Stimulated activated effector memory CD8-positive, alpha-beta T cell treated with anti-CD3 and anti-CD28 coated beads, Interleukin-12 subunit alpha, Interleukin-12 subunit beta, amount 100 ng/mL, for 72 hours (primary cell): ENCODE data around the gene PPFIA1.
"Not testable (repeated sequence)": the region's sequence is repeated elsewhere in the genome, so short reads cannot be mapped to it uniquely, and the experiment has no call there.

Source experiments
- ATAC-seq: fragments of 150-1000 bp; cut with Tn5 transposase; 2 replicates; pipeline ENCODE4 v1.10.0; 2021
- DNase-seq, 2 donors: peaks; one replicate each; pipeline ENCODE4 v3.0.0; 2021 to 2022; ENCODE audit warnings: low spot score in 2 of 2
- H3K27ac Mint-ChIP-seq: one replicate; pipeline ENCODE4 v1.8.0; 2022; ENCODE audit warnings: mild to moderate bottlenecking, mixed read lengths
- H3K36me3 Mint-ChIP-seq: one replicate; pipeline ENCODE4 v1.8.0; 2022; ENCODE audit warnings: mild to moderate bottlenecking, mixed read lengths
- H3K4me1 Mint-ChIP-seq: one replicate; pipeline ENCODE4 v1.8.0; 2022; ENCODE audit warnings: mixed read lengths
- H3K4me3 Mint-ChIP-seq: one replicate; pipeline ENCODE4 v1.8.0; 2022; ENCODE audit warnings: mild to moderate bottlenecking, mixed read lengths
- H3K9me3 Mint-ChIP-seq: one replicate; pipeline ENCODE4 v1.8.0; 2022; ENCODE audit warnings: mixed read lengths

PPFIA1 gene

GRCh38 chr11:70367071-70367470, 96.6 kb downstream of the PPFIA1 start:
- H3K4me3 Mint-ChIP-seq, result no peak overlapping the region
- H3K4me1 Mint-ChIP-seq, result peaks cover 31% of the 10 kb centered on the region
- H3K27ac Mint-ChIP-seq, result no peak overlapping the region
- H3K36me3 Mint-ChIP-seq, result peaks cover 52% of the 10 kb centered on the region
- DNase-seq (no peak), ATAC-seq (no peak)
- peaks cover 4% of the 10 kb centered on the region for H3K9me3 Mint-ChIP-seq

- peaks cover 4% of the 10 kb centered on the region for H3K9me3 Mint-ChIP-seq
- peaks cover 31% of the 10 kb centered on the region for H3K4me1 Mint-ChIP-seq
- peaks cover 52% of the 10 kb centered on the region for H3K36me3 Mint-ChIP-seq
- ATAC-seq (no peak), DNase-seq (no peak)
- H3K27ac Mint-ChIP-seq, result no peak overlapping the region
- H3K4me3 Mint-ChIP-seq, result no peak overlapping the region
Measured at GRCh38 chr11:70368961-70369360, 98.5 kb downstream of the PPFIA1 start.

GRCh38 chr11:70371241-70371640, 100.8 kb downstream of the PPFIA1 start:
- peaks cover 13% of the 10 kb centered on the region for H3K4me1 Mint-ChIP-seq
- ATAC-seq (no peak), DNase-seq (no peak)
- H3K4me3 Mint-ChIP-seq, result no peak overlapping the region
- peaks cover 55% of the 10 kb centered on the region for H3K36me3 Mint-ChIP-seq
- no peak overlapping the region for H3K27ac Mint-ChIP-seq
- peaks cover 4% of the 10 kb centered on the region for H3K9me3 Mint-ChIP-seq

GRCh38 chr11:70372076-70372475, 101.6 kb downstream of the PPFIA1 start:
- no peak for ATAC-seq
- H3K4me1 Mint-ChIP-seq, result peaks cover 10% of the 10 kb centered on the region
- DNase-seq, result no peak
- no peak overlapping the region for H3K4me3 Mint-ChIP-seq
- peaks cover 56% of the 10 kb centered on the region for H3K36me3 Mint-ChIP-seq
- no peak overlapping the region for H3K27ac Mint-ChIP-seq
- H3K9me3 Mint-ChIP-seq, result peaks cover 4% of the 10 kb centered on the region

GRCh38 chr11:70376621-70377020, 106.1 kb downstream of the PPFIA1 start:
- ATAC-seq (no peak), DNase-seq (no peak)
- Mint-ChIP-seq H3K27ac (no peak overlapping the region), H3K4me1 (peaks cover under 1% of the 10 kb centered on the region), H3K9me3 (no peaks in the 10 kb centered on the region), H3K36me3 (peaks cover 96% of the 10 kb centered on the region), H3K4me3 (no peak overlapping the region)

GRCh38 chr11:70377645-70378044, 107.2 kb downstream of the PPFIA1 start:
- ATAC-seq (no peak), DNase-seq (no peak)
- Mint-ChIP-seq H3K9me3 (no peaks in the 10 kb centered on the region), H3K4me3 (no peak overlapping the region), H3K27ac (no peak overlapping the region), H3K4me1 (no peaks in the 10 kb centered on the region), H3K36me3 (peaks cover 98% of the 10 kb centered on the region)

GRCh38 chr11:70378506-70379134, 108.1 kb downstream of the PPFIA1 start:
- Mint-ChIP-seq H3K9me3 (no peaks in the 10 kb centered on the region), H3K4me3 (no peak overlapping the region), H3K36me3 (peaks cover 94% of the 10 kb centered on the region), H3K27ac (no peak overlapping the region), H3K4me1 (no peaks in the 10 kb centered on the region)
- ATAC-seq (no peak), DNase-seq (no peak)

GRCh38 chr11:70381350-70381749, 110.9 kb downstream of the PPFIA1 start:
- no peak overlapping the region for H3K4me3 Mint-ChIP-seq
- H3K36me3 Mint-ChIP-seq, result peaks cover 79% of the 10 kb centered on the region
- peak overlapping the region; percentile 27 for H3K27ac Mint-ChIP-seq
- ATAC-seq (no peak), DNase-seq (no peak)
- no peaks in the 10 kb centered on the region for H3K9me3 Mint-ChIP-seq
- no peaks in the 10 kb centered on the region for H3K4me1 Mint-ChIP-seq

- no peak for DNase-seq
- no peaks in the 10 kb centered on the region for H3K4me1 Mint-ChIP-seq
Measured at GRCh38 chr11:70381872-70382861, 111.7 kb downstream of the PPFIA1 start.

GRCh38 chr11:70383664-70384565, 113.4 kb downstream of the PPFIA1 start:
- no peak overlapping the region for H3K4me3 Mint-ChIP-seq
- ATAC-seq, result no peak
- no peaks in the 10 kb centered on the region for H3K4me1 Mint-ChIP-seq
- H3K9me3 Mint-ChIP-seq, result peaks cover 3% of the 10 kb centered on the region
- no peak overlapping the region for H3K27ac Mint-ChIP-seq
- DNase-seq, result no peak
- H3K36me3 Mint-ChIP-seq, result peaks cover 53% of the 10 kb centered on the region

More at GRCh38 chr11:70381872-70382861, 111.7 kb downstream of the PPFIA1 start:
- H3K9me3 Mint-ChIP-seq, result no peaks in the 10 kb centered on the region
- peaks cover 71% of the 10 kb centered on the region for H3K36me3 Mint-ChIP-seq
- H3K4me3 Mint-ChIP-seq, result no peak overlapping the region
- peak overlapping the region; percentile 27 for H3K27ac Mint-ChIP-seq
- no peak for ATAC-seq

GRCh38 chr11:70384566-70385152, 114.2 kb downstream of the PPFIA1 start:
- H3K36me3 Mint-ChIP-seq, result peaks cover 46% of the 10 kb centered on the region
- H3K27ac Mint-ChIP-seq, result peak overlapping the region; percentile 56

GRCh38 chr11:70387564-70387963, 117.1 kb downstream of the PPFIA1 start:
- Mint-ChIP-seq H3K36me3 (peaks cover 19% of the 10 kb centered on the region), H3K4me3 (no peak overlapping the region), H3K9me3 (peaks cover 3% of the 10 kb centered on the region), H3K27ac (no peak overlapping the region), H3K4me1 (no peaks in the 10 kb centered on the region)
- no peak for ATAC-seq
- no peak for DNase-seq

More at GRCh38 chr11:70384566-70385152, 114.2 kb downstream of the PPFIA1 start:
- Mint-ChIP-seq H3K4me1 (no peaks in the 10 kb centered on the region), H3K4me3 (no peak overlapping the region), H3K9me3 (peaks cover 3% of the 10 kb centered on the region)
- no peak for DNase-seq
- no peak for ATAC-seq

GRCh38 chr11:70389201-70389600, 118.7 kb downstream of the PPFIA1 start:
- Mint-ChIP-seq H3K27ac (no peak overlapping the region), H3K9me3 (peaks cover 3% of the 10 kb centered on the region), H3K36me3 (peaks cover 7% of the 10 kb centered on the region), H3K4me3 (no peak overlapping the region), H3K4me1 (no peaks in the 10 kb centered on the region)
- ATAC-seq, result no peak
- no peak for DNase-seq

- ATAC-seq, H3K36me3 Mint-ChIP-seq, H3K27ac Mint-ChIP-seq, H3K4me1 Mint-ChIP-seq, H3K4me3 Mint-ChIP-seq, H3K9me3 Mint-ChIP-seq, DNase-seq: not testable (repeated sequence)
Measured at GRCh38 chr11:70390882-70391281, 120.4 kb downstream of the PPFIA1 start.
